Subcutaneous abdominal adipose tissue (tissue), 5 donors: Measurements from ENCODE around the gene TSPAN15.
A peak's percentile ranks its signal among the peaks of the same experiment; 100 is the strongest.

Experiments
- H3K27ac ChIP-seq: one replicate; pipeline ENCODE4 v1.7.0; 2013; ENCODE audit warnings: low read depth, mild to moderate bottlenecking, inconsistent platforms, low read length, moderate library complexity
- H3K27me3 ChIP-seq, 5 donors: one replicate each; pipeline ENCODE4 v1.7.0; 2013; ENCODE audit warnings: low read length in 5 of 5, inconsistent platforms in 1 of 5; ENCODE audit not compliant: control insufficient read depth in 5 of 5, insufficient read depth in 4 of 5
- H3K36me3 ChIP-seq, 5 donors: one replicate each; pipeline ENCODE4 v1.7.0; 2013; ENCODE audit warnings: low read length in 5 of 5; ENCODE audit not compliant: control insufficient read depth in 5 of 5, insufficient read depth in 5 of 5
- H3K4me1 ChIP-seq, 5 donors: one replicate each; pipeline ENCODE4 v1.7.0; 2013; ENCODE audit warnings: low read length in 5 of 5, mild to moderate bottlenecking in 3 of 5, moderate library complexity in 1 of 5; ENCODE audit not compliant: control insufficient read depth in 5 of 5, insufficient read depth in 5 of 5
- H3K4me3 ChIP-seq, 5 donors: one replicate each; pipeline ENCODE4 v1.7.0; 2013; ENCODE audit warnings: low read length in 5 of 5, low read depth in 1 of 5
- H3K9ac ChIP-seq, 5 donors: one replicate each; pipeline ENCODE4 v1.7.0; 2013; ENCODE audit warnings: low read length in 5 of 5, mild to moderate bottlenecking in 4 of 5, moderate library complexity in 3 of 5
- H3K9me3 ChIP-seq, 5 donors: one replicate each; pipeline ENCODE4 v1.7.0; 2013; ENCODE audit warnings: low read length in 5 of 5; ENCODE audit not compliant: control insufficient read depth in 5 of 5
- donor health status: healthy.
- donor health status: healthy.
- donor health status: healthy.
- donor health status: healthy.
- donor health status: healthy.

Gene TSPAN15

DNA sequence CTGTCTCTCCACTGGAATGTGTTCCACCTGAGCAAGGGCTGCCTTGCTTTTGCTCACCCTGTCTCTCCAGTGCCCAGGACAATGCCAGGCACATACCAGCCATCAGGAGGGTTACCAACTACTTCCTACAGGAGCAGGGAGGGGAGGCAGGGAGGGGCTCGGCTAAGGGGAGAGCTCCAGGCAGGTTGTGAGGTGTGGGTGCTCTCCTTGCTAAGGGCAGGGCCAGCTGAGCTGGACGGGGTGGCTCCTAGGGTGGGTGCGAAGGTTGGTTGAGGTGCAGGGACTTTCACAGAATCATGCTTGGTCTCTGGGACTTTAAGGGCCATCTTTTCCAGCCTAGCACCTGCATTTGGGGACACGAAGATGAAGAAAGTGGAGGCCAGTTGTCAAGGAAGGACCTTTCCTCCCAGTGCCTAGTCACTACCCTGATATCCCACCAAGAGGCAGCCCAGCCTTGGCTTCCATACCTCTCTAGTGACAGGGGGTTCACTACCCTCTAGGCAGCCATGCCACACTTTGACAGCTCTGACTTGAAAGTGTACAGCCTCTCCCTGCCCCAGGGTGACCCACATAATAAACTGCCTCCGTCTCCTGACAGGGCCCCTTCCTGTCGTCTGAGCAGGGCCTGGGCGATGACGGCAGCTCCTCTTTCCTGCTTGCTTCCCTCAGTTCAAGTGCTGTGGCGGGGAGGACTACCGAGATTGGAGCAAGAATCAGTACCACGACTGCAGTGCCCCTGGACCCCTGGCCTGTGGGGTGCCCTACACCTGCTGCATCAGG, 46.5 kb downstream of the TSPAN15 start:
- Histone ChIP-seq H3K27ac (peak overlapping the region; percentile 10), H3K36me3 (peaks cover 0 to 83% (median 78%) of the 10 kb centered on the region in 5 donors), H3K4me1 (peaks cover 0 to 40% (median 25%) of the 10 kb centered on the region in 5 donors), H3K27me3 (no peaks in the 10 kb centered on the region), H3K9ac (no peak overlapping the region), H3K9me3 (no peaks in the 10 kb centered on the region), H3K4me3 (no peak overlapping the region)

DNA sequence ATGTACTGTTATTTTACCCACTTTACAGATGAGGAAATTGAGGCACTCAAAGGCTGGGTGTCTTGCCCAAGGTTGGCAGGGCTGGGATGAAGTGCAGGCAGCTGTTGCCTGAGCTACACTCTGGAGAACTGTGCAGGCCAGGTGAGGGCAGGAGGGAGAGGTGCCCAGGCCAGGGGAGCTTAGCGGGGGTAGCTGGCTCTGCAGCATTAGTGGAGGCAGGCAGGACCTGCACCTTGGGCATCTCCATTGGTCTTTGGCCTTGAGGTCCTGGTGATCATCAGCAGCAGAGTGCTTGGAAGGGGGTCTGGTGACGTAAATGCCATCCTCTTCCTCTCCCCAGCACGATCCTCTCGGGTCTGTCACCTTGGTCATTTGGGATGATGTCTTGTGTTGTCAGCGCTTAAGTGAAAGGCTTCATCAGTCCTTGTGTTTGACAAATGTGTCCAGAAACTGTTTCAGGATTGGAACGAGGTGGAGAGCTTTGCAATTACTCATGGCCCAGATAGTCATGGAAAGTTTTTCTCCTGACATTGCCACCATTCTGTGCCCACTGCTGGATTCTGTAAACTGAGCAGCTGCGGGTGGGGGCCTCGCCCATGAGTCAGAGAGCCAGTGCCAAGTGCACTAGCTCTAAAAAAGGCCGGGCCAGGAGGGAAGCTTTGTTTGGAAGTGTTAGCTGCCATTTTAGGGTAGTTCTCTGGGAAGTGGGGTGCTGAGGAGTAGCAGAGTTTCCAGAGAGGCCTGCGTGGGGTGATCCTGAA, 47.6 kb downstream of the TSPAN15 start:
- H3K27me3 ChIP-seq = no peaks in the 10 kb centered on the region
- H3K9me3 ChIP-seq = no peaks in the 10 kb centered on the region
- peak overlapping the region; percentile 10 for H3K27ac ChIP-seq
- peaks cover 0 to 36% (median 20%) of the 10 kb centered on the region in 5 donors for H3K4me1 ChIP-seq
- no peak overlapping the region for H3K9ac ChIP-seq
- peaks cover 0 to 93% (median 87%) of the 10 kb centered on the region in 5 donors for H3K36me3 ChIP-seq
- H3K4me3 ChIP-seq = no peak overlapping the region

DNA sequence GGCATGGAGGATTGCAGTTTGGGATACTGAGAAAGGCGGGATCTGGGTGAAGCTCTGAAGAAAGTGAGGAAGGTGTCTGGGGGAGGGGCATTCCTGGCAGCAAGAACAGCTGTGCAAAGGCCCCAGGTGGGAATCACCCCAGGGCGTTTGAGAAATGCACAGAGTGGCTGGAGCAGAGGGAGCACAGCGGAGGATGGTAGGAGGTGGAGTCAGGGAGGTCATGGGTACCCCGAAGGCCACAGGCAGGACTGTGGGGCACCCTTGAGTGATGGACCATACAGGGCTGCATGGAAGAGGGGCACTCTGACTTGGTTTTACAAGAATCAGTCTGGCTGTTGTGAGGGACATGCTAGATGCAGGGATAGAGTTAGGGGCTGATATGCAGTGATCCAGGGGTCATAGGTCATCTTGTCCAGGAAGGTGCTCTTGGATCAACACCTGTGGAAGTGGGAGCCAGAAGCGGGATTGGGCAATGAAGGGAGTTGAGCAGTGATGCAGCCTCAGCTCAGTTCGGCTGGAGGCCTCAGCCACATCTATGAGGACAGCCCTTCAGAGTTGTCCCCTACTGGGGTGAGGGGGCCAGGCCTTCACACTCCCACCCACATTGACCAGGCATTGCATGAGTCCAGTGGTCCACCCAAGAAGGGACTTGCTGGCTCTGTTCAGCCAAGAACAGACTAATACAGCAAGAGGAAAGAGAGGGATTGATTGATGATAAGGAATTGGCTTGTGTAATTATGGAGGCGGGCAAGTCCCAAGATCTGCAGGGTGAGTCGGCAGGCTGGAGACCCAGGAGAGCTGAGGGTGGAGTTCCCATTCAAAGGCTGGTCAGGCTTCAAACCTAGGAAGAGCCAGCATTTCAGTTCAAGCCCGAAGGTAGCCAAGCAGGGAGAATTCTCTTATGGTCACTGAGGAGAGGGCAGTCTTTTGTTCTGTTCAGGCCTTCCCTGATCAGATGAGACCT, 48.7 kb downstream of the TSPAN15 start:
- Histone ChIP-seq H3K36me3 (peaks cover 0 to 98% (median 96%) of the 10 kb centered on the region in 5 donors), H3K9me3 (no peaks in the 10 kb centered on the region), H3K27me3 (no peaks in the 10 kb centered on the region), H3K27ac (no peak overlapping the region), H3K9ac (no peak overlapping the region), H3K4me3 (no peak overlapping the region), H3K4me1 (peaks cover 0 to 29% (median 10%) of the 10 kb centered on the region in 5 donors)

DNA sequence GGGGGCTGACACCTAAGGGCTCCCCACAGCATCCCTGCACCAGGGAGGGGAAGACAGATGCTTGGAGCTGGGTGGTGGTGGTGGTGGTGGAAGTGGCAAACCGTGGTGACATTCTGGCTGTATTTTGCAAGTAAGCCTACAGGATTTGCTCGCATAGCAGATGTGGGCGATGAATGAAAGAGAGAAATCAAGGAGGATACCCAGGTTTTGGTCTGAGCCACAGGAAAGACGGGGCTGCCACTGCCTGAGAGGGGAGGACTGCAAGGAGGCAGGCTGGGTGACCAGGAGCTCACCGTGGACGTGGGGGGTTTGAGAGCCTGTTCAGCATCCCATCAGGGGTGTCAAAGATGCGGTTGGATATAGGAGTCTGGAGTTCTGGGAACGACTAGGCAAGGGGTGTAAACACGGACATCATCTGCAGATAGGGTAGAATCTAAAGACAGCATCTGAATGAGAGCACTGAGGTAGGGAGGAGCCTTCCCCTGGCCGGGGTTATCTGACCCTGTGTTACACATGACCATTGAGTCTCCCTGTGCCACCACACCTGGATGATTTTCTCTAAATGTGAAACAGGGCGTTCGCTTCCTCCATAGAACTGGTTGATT, 49.7 kb downstream of the TSPAN15 start:
- Histone ChIP-seq H3K27ac (no peak overlapping the region), H3K27me3 (no peaks in the 10 kb centered on the region), H3K4me1 (peaks cover 0 to 32% (median 9%) of the 10 kb centered on the region in 5 donors), H3K9me3 (no peaks in the 10 kb centered on the region), H3K36me3 (peaks cover 0 to 98% (median 95%) of the 10 kb centered on the region in 5 donors), H3K9ac (no peak overlapping the region), H3K4me3 (no peak overlapping the region)

DNA sequence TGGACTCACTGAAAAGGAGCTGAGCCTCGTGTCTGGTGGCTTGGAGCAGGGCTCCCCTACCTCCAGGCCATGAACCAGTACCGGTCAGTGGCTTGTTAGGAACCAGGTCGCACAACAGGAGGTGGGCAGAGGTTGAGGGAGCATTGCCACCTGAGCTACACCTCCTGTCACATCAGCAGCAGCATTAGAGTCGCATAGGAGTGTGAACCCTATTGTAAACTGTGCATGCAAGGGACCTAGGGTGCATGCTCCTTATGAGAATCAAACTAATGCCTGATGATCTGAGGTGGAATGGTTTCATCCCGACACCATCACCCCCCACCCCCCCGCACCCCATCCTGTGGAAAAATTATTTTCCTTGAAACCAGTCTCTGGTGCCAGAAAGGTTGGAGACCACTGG, 50.4 kb downstream of the TSPAN15 start:
- Histone ChIP-seq H3K36me3 (peaks cover 0 to 99% (median 92%) of the 10 kb centered on the region in 5 donors), H3K4me3 (no peak overlapping the region), H3K27me3 (no peaks in the 10 kb centered on the region), H3K27ac (no peak overlapping the region), H3K9me3 (no peaks in the 10 kb centered on the region), H3K4me1 (peaks cover 0 to 31% (median 6%) of the 10 kb centered on the region in 5 donors), H3K9ac (no peak overlapping the region)

DNA sequence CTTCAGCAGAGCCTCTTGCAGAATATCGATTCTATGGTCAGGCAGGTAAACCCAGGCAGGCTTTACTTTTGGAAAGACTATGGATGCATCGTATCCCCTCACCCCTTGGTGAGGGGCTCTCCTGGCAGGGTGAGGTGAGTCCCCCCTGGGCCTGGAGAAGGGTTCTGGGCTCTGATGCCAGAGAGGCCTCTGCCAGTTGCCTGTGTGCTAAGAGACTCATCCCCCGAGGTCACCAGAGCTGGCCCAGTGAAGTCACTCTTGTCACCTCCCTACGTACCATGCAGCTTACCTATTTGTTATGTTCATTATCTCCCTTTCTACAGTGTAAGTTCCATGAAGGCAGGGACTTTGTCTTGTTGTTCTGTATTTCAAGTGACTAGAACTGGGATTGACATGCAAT, 51.3 kb downstream of the TSPAN15 start:
- Histone ChIP-seq H3K4me3 (no peak overlapping the region), H3K9me3 (no peaks in the 10 kb centered on the region), H3K4me1 (peaks cover 2 to 34% (median 10%) of the 10 kb centered on the region in 5 donors), H3K27me3 (no peaks in the 10 kb centered on the region), H3K36me3 (peaks cover 0 to 96% (median 88%) of the 10 kb centered on the region in 5 donors), H3K27ac (no peak overlapping the region), H3K9ac (no peak overlapping the region)

DNA sequence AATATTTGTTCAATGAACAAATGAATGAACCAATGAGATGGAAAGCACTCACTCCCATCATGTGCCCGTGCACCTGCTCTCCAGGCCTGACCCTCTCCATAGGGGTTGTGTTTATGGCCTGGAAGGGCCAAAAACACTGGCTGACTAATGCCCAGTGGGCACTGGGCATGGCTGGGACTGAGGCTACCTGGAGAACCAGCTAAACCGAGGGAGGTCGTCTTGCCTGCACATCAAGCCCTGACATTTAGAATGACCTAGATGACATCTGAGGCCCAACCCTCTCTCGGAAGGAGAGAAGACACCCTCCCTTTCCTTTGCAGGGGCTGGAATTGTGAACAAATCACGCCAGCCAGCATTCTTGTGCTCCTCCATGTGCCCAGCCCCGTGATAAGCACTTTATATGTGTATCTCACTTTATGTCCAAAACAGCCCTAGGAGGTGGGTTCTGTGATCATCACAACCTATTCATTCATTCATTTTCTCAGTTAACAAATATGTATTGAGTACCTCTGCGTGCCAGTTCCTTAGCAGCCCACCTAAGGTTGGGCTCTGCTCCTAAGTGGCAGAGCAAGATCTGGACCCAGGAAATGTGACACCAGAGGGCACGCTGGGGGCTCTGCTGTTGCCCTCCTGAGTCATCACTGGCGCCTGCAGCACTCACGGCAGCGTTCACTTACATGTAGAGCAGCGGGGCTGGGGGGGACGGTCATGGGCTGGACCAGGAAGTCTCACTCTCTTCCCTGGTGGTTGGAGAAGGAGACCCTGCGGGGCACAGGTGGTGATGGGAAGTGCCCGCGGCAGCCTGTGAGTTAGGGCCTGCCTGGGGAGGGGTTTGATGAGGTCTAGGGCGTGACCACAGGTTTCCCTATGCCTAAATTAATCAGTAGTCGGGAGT, 52.0 kb downstream of the TSPAN15 start:
- peaks cover 0 to 89% (median 82%) of the 10 kb centered on the region in 5 donors for H3K36me3 ChIP-seq
- no peak overlapping the region for H3K4me3 ChIP-seq
- H3K27me3 ChIP-seq = no peaks in the 10 kb centered on the region
- peaks cover 4 to 30% (median 15%) of the 10 kb centered on the region in 5 donors for H3K4me1 ChIP-seq
- H3K9me3 ChIP-seq = no peaks in the 10 kb centered on the region
- no peak overlapping the region for H3K9ac ChIP-seq
- no peak overlapping the region for H3K27ac ChIP-seq

DNA sequence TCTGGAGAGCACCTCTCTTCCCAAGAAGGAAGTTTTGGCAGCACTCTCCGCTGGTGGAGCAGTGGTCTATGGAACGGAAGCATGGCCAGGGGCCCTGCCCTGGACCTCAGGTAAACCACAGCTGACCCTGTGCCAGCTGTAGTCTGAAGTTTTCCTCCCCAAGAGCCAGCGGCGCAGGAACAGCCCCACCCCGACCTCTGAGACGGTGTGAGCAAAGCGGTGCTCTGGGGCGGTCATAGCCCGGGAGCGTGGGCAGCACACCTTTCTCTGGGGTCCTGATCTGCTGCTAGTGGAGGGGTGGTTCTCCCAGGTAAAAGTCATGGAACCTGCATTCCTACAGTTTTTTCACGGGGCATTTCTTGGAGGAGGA, 52.6 kb downstream of the TSPAN15 start:
- Histone ChIP-seq H3K9me3 (no peaks in the 10 kb centered on the region), H3K4me3 (no peak overlapping the region), H3K36me3 (peaks cover 0 to 83% (median 75%) of the 10 kb centered on the region in 5 donors), H3K9ac (no peak overlapping the region), H3K27ac (no peak overlapping the region), H3K4me1 (peaks cover 4 to 33% (median 21%) of the 10 kb centered on the region in 5 donors), H3K27me3 (no peaks in the 10 kb centered on the region)
